Upper lobe of right lung (tissue), 1 donor: Measurements from ENCODE around the gene ANO5. TPM values are rescaled to one million over a fixed set of nuclear protein-coding genes. Genes with fewer than 3 reads are reported as not detected.

Experiments used
- ATAC-seq: fragments of 200-7000 bp; cut with Tn5 transposase; one replicate; pipeline ENCODE4 v1.9.1; 2020; ENCODE audit warnings: mild to moderate bottlenecking, moderate library complexity
- DNase-seq: peaks from one replicate; pipeline ENCODE4 v3.0.0-alpha.2; 2020
- H3K27ac ChIP-seq: fragments of 200-600 bp; one replicate; pipeline ENCODE4 v1.8.0; 2022
- H3K27me3 ChIP-seq: fragments of 200-600 bp; one replicate; pipeline ENCODE4 v1.8.0; 2022; ENCODE audit warnings: mild to moderate bottlenecking
- H3K36me3 ChIP-seq: fragments of 200-600 bp; one replicate; pipeline ENCODE4 v1.8.0; 2022
- H3K4me1 ChIP-seq: fragments of 200-600 bp; one replicate; pipeline ENCODE4 v1.8.0; 2022
- H3K4me3 ChIP-seq: fragments of 200-600 bp; one replicate; pipeline ENCODE4 v1.8.0; 2022; ENCODE audit warnings: mild to moderate bottlenecking
- H3K9me3 ChIP-seq: fragments of 200-600 bp; one replicate; pipeline ENCODE4 v1.8.0; 2022
- CTCF ChIP-seq: fragments of 200-600 bp; IDR thresholded peaks from one replicate; pipeline ENCODE4 v1.8.0; 2022; ENCODE audit warnings: antibody characterized with exemption
- intact Hi-C: fragments of 100-400 bp; cut with DNase I; formaldehyde crosslinking; loops from one replicate; pipeline ENCODE4 v1.11.0; 2022
- long read RNA-seq: library from polyadenylated mRNA; unstranded; transcript quantifications from one replicate; pipeline ENCODE4 v2.0.0, GENCODE V29; 2021
- total RNA-seq: library from RNA; stranded (reverse); fragmentation: NEBNext Ultra II Directional; extraction: Animal tissue kit (Norgen Biotek cat#: 25700); gene quantifications from one replicate; pipeline ENCODE4 v1.2.1, GENCODE V29; 2021
- donor health status: DM: no; HTN: yes; CAD: no; lungs with severe emphysema.

The ANO5 gene
- 5.9 TPM for total RNA-seq
- long read RNA-seq, full-length matches to known transcripts: 1 of 6 reads
- long read RNA-seq, partial matches to known transcripts: 0 of 6 reads
- long read RNA-seq, other reads (novel, unspliced or antisense): 5 of 6 reads

GRCh38 chr11:22192642-22193347 lies at the start of gene ANO5:
ANO5 (plus strand) TSS chr11:22193085; CDS start chr11:22193493, 408 bp downstream.
- peaks cover 14% of the 10 kb centered on the region for H3K4me1 ChIP-seq
- peak; percentile 85 for DNase-seq
- intact Hi-C loops: no loop called here
- H3K27me3 ChIP-seq: no peaks in the 10 kb centered on the region
- peak; percentile 90 for ATAC-seq
- H3K4me3 ChIP-seq: peak within 1 kb of the TSS; percentile 66
- TF ChIP-seq CTCF: no peak
- peak within 1 kb of the TSS; percentile 30 for H3K27ac ChIP-seq
- no peaks in the 10 kb centered on the region for H3K9me3 ChIP-seq
- no peaks in the 10 kb centered on the region for H3K36me3 ChIP-seq

GRCh38 chr11:22151649-22152197 lies 41.2 kb upstream of the ANO5 start:
- ATAC-seq: no peak
- intact Hi-C loops: no loop called here
- no peak for DNase-seq
- Histone ChIP-seq H3K36me3 (no peaks in the 10 kb centered on the region), H3K4me1 (no peaks in the 10 kb centered on the region), H3K27ac (no peak overlapping the region), H3K27me3 (no peaks in the 10 kb centered on the region), H3K9me3 (no peaks in the 10 kb centered on the region), H3K4me3 (no peak overlapping the region)
- no peak for TF ChIP-seq CTCF

- DNase-seq (no peak), ATAC-seq (no peak)
- Histone ChIP-seq H3K9me3 (no peaks in the 10 kb centered on the region), H3K36me3 (no peaks in the 10 kb centered on the region), H3K4me1 (no peaks in the 10 kb centered on the region), H3K4me3 (no peak overlapping the region), H3K27ac (no peak overlapping the region), H3K27me3 (no peaks in the 10 kb centered on the region)
- intact Hi-C loops: no loop called here
- TF ChIP-seq CTCF: no peak
Measured at GRCh38 chr11:22157531-22157930, 35.4 kb upstream of the ANO5 start.

- Histone ChIP-seq H3K9me3 (no peaks in the 10 kb centered on the region), H3K27me3 (no peaks in the 10 kb centered on the region)
Measured at GRCh38 chr11:22161489-22161888, 31.4 kb upstream of the ANO5 start.

GRCh38 chr11:22162756-22163155 lies 30.1 kb upstream of the ANO5 start:
- ATAC-seq (peak; percentile 50), DNase-seq (no peak)
- Histone ChIP-seq H3K27ac (no peak overlapping the region), H3K4me1 (no peaks in the 10 kb centered on the region), H3K36me3 (no peaks in the 10 kb centered on the region), H3K4me3 (no peak overlapping the region), H3K27me3 (no peaks in the 10 kb centered on the region), H3K9me3 (no peaks in the 10 kb centered on the region)
- TF ChIP-seq CTCF: no peak
- intact Hi-C loops: no loop called here

More at GRCh38 chr11:22161489-22161888, 31.4 kb upstream of the ANO5 start:
- H3K36me3 ChIP-seq: no peaks in the 10 kb centered on the region
- no peak overlapping the region for H3K27ac ChIP-seq
- TF ChIP-seq CTCF: no peak
- ATAC-seq: no peak
- intact Hi-C loops: no loop called here
- H3K4me1 ChIP-seq: no peaks in the 10 kb centered on the region
- no peak overlapping the region for H3K4me3 ChIP-seq
- DNase-seq: no peak
